Activated T-helper 9 cell treated with anti-CD3 and anti-CD28 coated beads, Interleukin-2, amount 50 U/mL, for 16 hours (primary cell): ENCODE data around the gene CHD3.

Experiments used
- DNase-seq: peaks from one replicate; pipeline ENCODE4 v3.0.0-alpha.2; 2020; ENCODE audit warnings: low read depth

CHD3 gene

DNA sequence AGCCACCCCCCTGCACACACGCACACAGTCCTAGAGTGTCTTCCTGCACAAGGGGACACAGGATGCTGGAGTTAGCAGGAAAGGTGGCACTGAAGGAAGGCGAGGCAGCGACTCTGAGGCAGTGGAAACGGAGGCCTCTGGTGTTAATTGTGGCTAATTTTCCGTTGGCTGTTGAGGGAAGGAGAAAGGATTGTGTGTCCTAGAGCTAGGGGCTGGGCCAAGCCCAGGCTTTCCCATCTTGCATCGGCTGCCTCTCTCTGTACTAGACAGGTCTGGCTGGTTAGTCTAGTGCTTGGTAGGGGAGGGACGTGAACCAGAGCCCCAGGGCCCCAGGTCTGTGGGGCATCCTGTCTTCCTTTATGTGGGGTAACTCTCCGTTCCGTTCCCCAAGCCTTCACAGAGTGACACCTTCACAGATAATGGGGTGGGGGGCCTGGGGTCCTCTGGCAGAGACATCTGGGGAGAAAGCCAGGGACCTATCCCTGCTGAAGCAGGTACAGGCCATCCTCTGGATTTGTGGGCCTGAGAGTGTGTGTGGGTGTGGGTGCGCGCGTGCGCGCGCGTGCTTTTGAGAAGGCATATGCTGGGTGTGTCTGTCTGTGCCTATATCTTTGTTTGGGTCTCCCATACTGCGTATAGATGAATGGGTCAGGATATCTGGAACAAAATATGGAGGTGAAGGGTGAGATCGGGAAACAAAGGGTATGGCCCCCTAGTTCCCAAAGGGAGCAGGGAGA lies at the start of gene CHD3:
TSS of gene CHD3 (plus strand) at position 606 of the 737 bp plus-strand sequence. CDS start 212 bp downstream, outside the sequence.
- DNase-seq = peak; percentile 39

DNA sequence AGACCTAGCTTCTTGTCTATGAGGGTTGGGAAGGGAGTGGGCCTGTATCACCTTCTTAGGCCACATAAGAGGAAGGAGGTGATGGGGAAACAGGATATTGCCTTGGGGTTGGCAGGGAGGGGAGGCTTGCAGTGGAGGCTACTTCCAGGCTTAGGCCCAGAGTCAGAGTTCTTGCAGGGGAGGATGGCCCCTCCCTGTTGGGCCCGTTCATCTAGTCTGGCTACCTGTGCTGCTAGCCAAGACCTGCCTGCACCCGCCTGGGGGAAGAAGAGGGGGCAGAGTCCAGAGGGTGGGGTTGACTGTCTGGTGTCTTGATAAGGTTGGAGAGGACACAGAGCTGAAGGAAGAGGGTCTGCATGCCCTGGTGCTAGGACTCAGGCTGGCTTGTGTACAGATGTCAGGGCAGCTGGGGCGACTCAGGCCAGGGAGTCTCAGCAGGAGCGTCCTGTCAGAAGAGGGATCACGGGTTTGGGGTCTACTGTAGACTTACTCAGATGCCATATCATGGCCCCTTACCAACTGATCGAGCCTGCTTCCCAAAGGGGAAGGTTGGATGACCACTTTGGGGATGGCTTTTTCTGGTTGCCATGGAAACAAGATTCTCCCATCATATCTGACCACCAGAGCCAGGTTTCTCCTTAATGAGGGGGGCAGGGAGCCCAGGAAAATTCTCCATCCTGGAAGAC lies 49.3 kb upstream of the CHD3 start:
- DNase-seq = no peak

DNA sequence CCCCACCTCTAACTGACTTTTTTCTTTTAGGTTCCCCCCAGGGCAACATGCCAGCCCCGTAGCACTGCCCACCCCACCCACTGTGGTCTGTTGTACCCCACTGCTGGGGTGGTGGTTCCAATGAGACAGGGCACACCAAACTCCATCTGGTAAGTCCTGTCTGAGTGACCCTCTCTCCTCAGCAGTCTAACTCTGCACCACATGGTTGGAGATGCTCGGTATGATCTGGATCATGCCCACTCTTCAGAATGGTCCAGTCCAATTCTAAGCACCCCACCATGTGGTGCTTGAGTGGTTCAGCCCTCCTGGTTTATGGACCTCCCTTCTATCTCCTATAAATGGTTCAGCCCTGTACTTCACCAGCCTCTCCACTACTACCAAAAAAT lies 48.7 kb upstream of the CHD3 start:
- DNase-seq = no peak

DNA sequence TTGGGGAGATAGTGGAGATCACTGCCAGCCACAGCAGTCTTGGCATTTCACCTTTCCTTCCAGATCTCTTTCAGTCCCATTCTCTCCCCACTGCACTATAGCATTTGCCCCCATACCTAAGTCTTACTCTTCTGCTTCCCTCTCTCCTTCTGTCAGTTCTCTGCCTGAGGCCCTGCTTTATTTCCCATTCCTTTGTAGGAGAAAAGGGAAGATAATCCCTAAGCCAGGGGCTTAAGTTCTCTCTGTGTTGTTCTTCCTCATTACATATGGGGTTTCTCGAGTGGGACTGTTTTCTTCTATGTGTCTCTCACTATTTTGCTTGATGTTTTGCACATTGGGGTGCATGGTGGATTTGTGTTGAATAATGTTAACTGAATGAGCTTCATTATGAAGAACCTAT lies 48.1 kb upstream of the CHD3 start:
- DNase-seq = no peak

DNA sequence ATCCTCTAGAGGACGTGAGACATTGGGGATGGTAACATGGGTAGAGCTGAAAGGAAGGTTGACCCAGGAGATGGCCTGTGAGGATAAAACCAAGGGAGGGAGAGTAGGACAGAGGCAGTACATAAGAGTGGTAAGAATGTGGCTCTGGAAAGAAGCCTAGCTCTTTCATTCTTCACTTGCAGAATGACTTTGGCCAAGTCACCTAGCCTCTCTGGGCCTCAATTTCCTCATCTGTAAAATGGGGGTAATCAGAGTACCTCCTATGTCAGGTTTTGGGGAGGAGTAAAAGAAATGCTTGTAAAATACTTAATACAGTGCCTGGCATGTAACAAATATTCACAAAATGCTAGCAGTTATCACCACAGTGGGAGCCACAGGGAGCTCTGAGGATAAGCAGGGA lies 47.7 kb upstream of the CHD3 start:
- DNase-seq = no peak

DNA sequence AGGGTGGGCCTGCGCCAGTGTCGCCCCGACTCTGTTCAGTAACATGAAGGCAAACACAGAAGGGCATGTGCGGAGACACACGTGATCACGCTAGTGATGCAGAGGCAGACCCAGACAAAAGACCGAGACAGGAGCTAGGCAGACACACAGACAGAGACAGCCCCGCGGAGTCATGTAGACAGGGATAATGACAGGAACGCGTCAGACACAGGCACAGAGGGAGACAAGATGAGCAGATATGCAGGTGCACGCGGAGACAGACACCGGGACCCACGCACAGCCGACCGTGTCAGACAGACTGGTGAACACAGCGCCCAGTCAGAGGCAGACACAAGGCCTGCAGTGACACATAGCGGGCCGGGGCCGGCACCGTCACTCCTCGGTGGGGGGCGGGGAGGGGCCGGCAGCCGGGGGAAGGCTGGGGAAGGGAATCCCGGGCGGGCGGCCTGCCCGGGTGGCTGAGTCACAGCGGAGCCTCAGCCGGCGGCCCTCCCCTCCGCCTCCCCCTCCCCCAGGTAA lies 47.1 kb upstream of the CHD3 start:
- peak; percentile 93 for DNase-seq

DNA sequence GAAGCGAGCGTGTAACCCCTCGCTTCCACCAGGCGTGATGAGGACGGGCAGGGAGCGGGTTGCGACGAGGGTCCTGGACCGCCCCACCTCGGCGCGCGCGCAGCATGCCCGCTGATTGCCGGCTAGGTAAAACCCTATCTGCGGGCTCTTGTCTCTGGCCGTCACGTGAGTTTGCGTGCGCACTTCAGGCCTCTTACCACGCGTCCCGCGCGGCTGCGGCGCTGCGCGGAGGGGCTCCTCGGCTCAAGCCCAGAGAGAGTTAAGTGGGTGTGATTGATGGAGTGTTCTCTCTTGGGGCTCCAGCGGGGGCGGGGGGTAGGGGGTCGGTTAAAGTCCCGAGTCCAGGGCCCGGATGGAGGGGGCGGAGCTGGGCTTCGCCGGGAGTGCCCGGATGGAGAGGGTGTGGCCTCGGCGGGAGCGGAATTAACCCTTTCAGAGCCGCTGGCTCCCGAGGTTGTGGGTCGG lies 46.6 kb upstream of the CHD3 start:
- DNase-seq = peak; percentile 81

DNA sequence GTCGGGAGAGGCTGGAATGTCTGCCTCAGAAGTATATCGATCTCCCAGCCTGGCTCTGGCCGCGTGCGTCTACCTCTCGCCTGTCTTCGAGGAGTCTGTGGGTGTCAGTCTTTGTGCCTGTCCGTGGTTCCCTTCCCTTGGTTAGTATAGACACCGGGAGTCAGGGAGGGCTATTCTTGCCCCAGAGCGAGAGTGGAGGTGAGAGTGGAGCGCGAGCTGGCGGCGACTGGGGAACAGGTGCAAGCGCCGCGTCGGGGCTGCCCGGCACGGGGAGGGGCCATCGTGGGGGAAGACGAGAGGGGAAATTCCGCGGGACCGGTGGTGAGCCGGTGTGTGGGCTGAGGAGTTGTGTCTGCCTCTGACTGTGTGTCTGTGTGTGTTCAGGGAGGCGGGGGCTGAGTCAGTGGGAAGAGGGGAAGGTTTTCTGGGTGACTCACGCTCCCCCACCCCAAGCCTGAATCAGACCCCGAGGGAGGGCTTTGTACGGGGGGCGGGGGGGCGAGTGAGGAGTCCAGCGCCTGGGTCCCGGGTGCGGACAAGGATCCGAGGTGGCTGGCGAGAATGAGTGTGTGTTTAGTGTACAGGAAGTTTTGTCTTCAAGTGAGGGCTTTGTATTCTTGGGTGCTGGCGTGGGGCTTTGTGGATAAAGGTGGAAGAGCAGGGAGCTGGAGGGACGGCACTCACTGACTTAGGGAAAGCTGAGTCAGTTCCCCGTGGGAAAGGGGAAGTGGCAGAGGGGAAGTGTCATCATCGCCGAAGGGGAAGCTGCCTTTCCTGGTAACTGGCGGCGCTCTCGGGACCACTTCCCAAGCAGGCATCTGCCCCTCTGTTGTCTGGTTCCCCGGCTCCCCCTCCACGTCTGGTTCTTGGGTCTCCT lies 46.0 kb upstream of the CHD3 start:
- peak; percentile 99 for DNase-seq

DNA sequence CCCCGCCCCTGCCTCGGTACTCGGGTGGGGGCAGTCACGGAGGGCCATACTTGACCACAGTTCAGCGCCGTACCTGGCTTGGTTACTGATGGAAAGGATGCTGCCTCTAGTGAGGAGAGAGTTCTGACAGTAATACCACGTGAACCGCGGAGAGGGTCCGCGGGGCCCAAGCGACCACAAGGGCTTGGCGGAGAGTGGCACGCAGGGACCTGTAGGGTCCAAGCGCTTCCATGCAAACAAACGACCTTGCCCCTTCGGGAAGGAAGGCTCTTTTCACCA lies 45.4 kb upstream of the CHD3 start:
- DNase-seq = no peak

DNA sequence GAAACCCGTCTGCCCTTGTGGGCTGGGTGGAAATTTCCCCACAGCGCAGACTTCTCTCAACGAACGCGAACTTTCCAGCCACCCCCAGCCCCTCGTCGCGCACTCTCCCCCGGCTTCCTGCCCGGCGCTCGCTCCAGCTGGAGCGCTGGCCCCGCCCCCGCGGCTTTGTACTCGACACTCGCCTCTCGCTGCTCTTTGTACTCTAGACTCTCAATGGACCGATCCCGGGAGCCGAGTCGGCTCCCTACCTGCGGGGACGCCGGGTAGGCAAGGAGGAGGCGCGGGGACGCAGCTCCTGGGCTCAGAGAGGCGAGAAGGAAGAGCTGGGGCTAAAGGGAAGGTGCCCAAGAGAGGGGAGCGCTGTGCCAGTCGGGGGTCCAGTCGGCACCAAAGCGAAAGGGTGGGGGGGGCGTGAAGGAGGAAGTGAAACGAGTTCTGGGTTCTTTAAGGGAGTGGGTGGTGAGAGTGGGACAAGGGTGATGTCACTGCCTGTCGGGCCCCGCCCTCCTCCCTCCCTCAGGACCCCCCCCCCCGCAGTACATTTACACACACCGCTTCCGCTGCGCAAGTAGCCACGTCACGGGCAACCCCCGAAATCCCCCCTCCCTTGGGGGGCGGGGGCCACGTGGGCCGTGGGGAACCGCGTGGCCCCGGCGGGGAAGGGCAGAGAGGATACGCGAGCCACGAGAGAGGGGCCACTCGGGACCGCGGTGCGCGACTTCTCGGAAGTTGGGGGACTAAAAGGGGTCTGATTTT lies 44.9 kb upstream of the CHD3 start:
- peak; percentile 90 for DNase-seq

DNA sequence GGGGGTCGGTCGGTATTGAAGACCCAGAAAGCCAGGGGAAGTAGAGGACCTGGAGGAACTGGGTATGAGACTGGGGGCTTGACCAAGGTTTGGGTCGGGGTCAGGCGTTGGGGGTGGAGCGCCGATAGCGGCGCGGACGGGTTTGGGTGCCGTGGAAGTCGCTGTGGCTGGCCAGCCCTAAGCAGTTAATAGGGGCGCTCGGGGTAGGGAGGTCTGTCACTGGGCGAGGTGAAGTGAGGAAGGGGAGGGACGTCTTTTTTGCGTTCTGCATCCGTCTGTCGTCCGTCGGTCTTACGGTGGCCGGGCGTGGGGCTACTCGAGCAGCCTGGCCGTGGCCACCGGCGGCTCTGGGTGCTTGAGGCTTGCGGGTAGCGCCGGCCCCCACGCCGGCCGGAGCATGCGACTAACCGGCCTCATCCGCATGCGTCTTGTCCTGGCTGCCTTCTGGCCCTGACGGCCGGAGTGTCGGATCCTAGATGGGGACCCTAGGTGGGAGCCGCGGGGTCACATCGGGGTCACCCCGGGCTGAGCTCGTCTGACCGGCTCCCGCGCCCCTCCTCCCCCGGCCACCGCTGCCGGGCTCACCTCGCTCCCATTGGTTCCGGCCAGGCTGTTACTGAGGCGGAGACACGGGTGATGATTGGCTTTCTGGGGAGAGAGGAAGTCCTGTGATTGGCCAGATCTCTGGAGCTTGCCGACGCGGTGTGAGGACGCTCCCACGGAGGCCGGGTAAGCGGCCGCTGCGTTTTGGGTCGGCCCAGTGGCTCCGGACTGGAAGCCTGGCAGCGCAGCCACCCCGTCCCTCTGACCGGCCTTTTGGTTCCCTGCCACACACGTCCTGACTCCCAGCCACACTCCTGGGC lies 44.1 kb upstream of the CHD3 start:
- DNase-seq = peak; percentile 77

DNA sequence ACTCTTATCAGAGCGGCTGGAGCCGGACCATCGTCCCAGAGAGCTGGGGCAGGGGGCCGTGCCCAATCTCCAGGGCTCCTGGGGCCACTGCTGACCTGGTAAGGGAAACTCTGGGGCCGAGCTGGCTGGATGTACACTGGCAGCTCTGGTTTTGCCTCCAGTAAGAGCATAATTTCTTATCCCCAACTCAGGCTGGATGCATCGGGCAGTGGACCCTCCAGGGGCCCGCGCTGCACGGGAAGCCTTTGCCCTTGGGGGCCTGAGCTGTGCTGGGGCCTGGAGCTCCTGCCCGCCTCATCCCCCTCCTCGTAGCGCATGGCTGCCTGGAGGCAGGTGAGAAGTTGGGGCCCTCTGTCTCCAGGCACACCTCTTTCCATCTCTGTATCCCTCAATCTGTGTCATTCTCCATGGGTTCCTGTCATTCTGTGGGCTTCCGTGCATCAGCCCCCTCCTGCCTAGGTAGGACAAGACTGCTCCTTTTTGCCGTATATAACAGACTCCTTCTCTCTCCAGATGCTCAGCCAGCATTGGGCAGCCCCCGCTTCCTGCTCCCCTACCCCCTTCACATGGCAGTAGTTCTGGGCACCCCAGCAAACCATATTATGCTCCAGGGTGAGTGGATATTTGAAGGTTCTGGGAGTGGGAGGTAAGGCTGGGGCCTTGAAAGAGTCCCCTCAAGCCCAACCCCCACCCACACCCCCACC lies 43.1 kb upstream of the CHD3 start:
- no peak for DNase-seq

DNA sequence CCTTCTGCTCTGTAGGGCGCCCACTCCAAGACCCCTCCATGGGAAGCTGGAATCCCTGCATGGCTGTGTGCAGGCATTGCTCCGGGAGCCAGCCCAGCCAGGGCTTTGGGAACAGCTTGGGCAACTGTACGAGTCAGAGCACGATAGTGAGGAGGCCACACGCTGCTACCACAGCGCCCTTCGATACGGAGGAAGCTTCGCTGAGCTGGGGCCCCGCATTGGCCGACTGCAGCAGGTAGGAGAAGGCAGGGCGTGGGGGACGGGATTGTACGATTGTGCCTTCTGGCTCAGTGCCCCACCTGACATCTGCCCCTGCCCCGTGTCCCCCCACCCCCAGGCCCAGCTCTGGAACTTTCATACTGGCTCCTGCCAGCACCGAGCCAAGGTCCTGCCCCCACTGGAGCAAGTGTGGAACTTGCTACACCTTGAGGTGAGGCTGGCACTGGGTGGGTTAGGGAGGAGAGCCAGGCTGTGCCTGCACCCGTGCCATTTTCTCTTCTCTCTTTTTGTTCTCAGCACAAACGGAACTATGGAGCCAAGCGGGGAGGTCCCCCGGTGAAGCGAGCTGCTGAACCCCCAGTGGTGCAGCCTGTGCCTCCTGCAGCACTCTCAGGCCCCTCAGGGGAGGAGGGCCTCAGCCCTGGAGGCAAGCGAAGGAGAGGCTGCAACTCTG lies 42.4 kb upstream of the CHD3 start:
- DNase-seq = no peak

DNA sequence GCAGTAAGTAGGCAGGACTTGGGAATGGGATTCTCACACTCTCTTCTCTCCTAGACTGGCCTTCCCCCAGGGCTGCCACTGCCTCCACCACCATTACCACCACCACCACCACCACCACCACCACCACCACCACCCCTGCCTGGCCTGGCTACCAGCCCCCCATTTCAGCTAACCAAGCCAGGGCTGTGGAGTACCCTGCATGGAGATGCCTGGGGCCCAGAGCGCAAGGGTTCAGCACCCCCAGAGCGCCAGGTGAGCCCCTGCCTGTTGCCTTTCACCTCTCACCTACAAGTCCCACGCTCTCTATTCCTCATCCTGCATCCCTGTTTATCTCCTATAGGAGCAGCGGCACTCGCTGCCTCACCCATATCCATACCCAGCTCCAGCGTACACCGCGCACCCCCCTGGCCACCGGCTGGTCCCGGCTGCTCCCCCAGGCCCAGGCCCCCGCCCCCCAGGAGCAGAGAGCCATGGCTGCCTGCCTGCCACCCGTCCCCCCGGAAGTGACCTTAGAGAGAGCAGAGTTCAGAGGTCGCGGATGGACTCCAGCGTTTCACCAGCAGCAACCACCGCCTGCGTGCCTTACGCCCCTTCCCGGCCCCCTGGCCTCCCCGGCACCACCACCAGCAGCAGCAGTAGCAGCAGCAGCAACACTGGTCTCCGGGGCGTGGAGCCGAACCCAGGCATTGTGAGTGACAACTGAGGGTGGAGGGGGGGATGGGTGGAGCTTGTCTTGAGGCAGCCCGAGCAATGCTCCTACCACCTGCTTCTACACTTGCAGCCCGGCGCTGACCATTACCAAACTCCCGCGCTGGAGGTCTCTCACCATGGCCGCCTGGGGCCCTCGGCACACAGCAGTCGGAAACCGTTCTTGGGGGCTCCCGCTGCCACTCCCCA lies 41.6 kb upstream of the CHD3 start:
- DNase-seq = no peak

DNA sequence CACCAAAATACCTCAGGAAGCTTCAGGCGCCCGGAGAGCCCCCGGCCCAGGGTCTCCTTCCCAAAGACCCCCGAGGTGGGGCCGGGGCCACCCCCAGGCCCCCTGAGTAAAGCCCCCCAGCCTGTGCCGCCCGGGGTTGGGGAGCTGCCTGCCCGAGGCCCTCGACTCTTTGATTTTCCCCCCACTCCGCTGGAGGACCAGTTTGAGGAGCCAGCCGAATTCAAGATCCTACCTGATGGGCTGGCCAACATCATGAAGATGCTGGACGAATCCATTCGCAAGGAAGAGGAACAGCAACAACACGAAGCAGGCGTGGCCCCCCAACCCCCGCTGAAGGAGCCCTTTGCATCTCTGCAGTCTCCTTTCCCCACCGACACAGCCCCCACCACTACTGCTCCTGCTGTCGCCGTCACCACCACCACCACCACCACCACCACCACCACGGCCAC lies 40.4 kb upstream of the CHD3 start:
- DNase-seq = no peak

DNA sequence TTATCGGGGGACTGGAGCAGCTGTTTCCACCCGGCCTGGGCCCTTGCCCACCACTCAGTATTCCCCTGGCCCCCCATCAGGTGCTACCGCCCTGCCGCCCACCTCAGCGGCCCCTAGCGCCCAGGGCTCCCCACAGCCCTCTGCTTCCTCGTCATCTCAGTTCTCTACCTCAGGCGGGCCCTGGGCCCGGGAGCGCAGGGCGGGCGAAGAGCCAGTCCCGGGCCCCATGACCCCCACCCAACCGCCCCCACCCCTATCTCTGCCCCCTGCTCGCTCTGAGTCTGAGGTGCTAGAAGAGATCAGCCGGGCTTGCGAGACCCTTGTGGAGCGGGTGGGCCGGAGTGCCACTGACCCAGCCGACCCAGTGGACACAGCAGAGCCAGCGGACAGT lies 39.9 kb upstream of the CHD3 start:
- DNase-seq = no peak

DNA sequence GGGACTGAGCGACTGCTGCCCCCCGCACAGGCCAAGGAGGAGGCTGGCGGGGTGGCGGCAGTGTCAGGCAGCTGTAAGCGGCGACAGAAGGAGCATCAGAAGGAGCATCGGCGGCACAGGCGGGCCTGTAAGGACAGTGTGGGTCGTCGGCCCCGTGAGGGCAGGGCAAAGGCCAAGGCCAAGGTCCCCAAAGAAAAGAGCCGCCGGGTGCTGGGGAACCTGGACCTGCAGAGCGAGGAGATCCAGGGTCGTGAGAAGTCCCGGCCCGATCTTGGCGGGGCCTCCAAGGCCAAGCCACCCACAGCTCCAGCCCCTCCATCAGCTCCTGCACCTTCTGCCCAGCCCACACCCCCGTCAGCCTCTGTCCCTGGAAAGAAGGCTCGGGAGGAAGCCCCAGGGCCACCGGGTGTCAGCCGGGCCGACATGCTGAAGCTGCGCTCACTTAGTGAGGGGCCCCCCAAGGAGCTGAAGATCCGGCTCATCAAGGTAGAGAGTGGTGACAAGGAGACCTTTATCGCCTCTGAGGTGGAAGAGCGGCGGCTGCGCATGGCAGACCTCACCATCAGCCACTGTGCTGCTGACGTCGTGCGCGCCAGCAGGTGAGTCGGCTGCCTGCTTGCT lies 39.3 kb upstream of the CHD3 start:
- no peak for DNase-seq
